IMR-90 (cell line): ENCODE measurements around the gene NFX1. TPM values are rescaled to one million over a fixed set of nuclear protein-coding genes. Genes with fewer than 3 reads are reported as not detected.

Experiments used
- ATAC-seq: fragments of 200-7000 bp; cut with Tn5 transposase; 2 replicates; pipeline ENCODE4 v1.9.1; 2020; ENCODE audit warnings: low read depth, mild to moderate bottlenecking, moderate library complexity
- BruUV-seq: library from RNA; stranded (reverse); fragments of 400-500 nt; replicated peaks from 2 replicates; lab custom pipeline; 2021; lab: Mats Ljungman, UMichigan
- CTCF ChIA-PET: fragments of 300-600 bp; formaldehyde crosslinking; extraction: SDS; loops from one replicate; lab custom pipeline; 2021; ENCODE audit warnings: antibody characterized with exemption; lab: Yijun Ruan, JAX
- POLR2A ChIA-PET: fragments of 300-600 bp; sonication (Branson Sonifier 250); formaldehyde crosslinking; loops from one replicate; lab custom pipeline; 2022; ENCODE audit warnings: antibody characterized with exemption; ENCODE audit not compliant: unreplicated experiment; lab: Charles Lee
- DNase-seq: peaks from one replicate; pipeline ENCODE4 v3.0.0; 2013
- H2AFZ ChIP-seq: replicated peaks from 2 replicates; pipeline ENCODE3; 2013; ENCODE audit warnings: low read length, mild to moderate bottlenecking; ENCODE audit not compliant: poor library complexity
- H2AK5ac ChIP-seq: 2 replicates; pipeline ENCODE4 v1.6.1; 2013; ENCODE audit warnings: low read depth, low read length, inconsistent platforms
- H2AK9ac ChIP-seq: replicated peaks from 2 replicates; pipeline ENCODE3; 2013; ENCODE audit warnings: mild to moderate bottlenecking, low read depth, low read length, moderate library complexity; ENCODE audit not compliant: poor library complexity
- H2BK120ac ChIP-seq: 2 replicates; pipeline ENCODE4 v1.6.1; 2013; ENCODE audit warnings: low read depth, low read length, inconsistent platforms
- H2BK15ac ChIP-seq: 3 replicates; pipeline ENCODE4 v1.6.1; 2013; ENCODE audit warnings: low read depth, low read length, inconsistent platforms
- H2BK20ac ChIP-seq: 2 replicates; pipeline ENCODE4 v1.6.1; 2013; ENCODE audit warnings: low read depth, mild to moderate bottlenecking, inconsistent platforms, low read length, moderate library complexity
- H2BK5ac ChIP-seq: 2 replicates; pipeline ENCODE4 v1.6.1; 2013; ENCODE audit warnings: mild to moderate bottlenecking, low read depth, low read length, inconsistent platforms; ENCODE audit not compliant: poor library complexity, severe bottlenecking
- H3K14ac ChIP-seq: replicated peaks from 2 replicates; pipeline ENCODE4 v1.6.1; 2013; ENCODE audit warnings: low read depth, low read length, inconsistent platforms
- H3K18ac ChIP-seq: 2 replicates; pipeline ENCODE4 v1.6.1; 2013; ENCODE audit warnings: low read depth, low read length, control low read depth
- H3K23ac ChIP-seq: 2 replicates; pipeline ENCODE4 v1.6.1; 2013; ENCODE audit warnings: low read depth, low read length, inconsistent platforms
- H3K27ac ChIP-seq: 2 replicates; pipeline ENCODE4 v1.5.1; 2013; ENCODE audit warnings: mild to moderate bottlenecking, control low read depth, low read length; ENCODE audit not compliant: insufficient read depth
- H3K27me3 ChIP-seq: 2 replicates; pipeline ENCODE4 v1.6.1; 2013; ENCODE audit warnings: low read length; ENCODE audit not compliant: control insufficient read depth, insufficient read depth
- H3K36me3 ChIP-seq: 2 replicates; pipeline ENCODE4 v1.6.1; 2013; ENCODE audit warnings: low read length, mixed read lengths; ENCODE audit not compliant: control insufficient read depth, insufficient read depth
- H3K4ac ChIP-seq: 2 replicates; pipeline ENCODE4 v1.6.1; 2013; ENCODE audit warnings: low read depth, low read length, inconsistent platforms
- H3K4me1 ChIP-seq: 2 replicates; pipeline ENCODE4 v1.6.1; 2013; ENCODE audit warnings: low read length, mixed read lengths; ENCODE audit not compliant: control insufficient read depth, insufficient read depth
- H3K4me2 ChIP-seq: 2 replicates; pipeline ENCODE4 v1.6.1; 2013; ENCODE audit warnings: low read depth, mild to moderate bottlenecking, control low read depth, low read length, moderate library complexity
- H3K4me3 ChIP-seq: 2 replicates; pipeline ENCODE4 v1.5.1; 2013; ENCODE audit warnings: low read depth, mild to moderate bottlenecking, control low read depth, low read length, moderate library complexity; ENCODE audit not compliant: insufficient read depth
- H3K56ac ChIP-seq: 2 replicates; pipeline ENCODE4 v1.6.1; 2013; ENCODE audit warnings: low read length, inconsistent platforms; ENCODE audit not compliant: insufficient read depth; ENCODE audit errors: extremely low read depth
- H3K79me1 ChIP-seq, 2 experiments: 2 replicates each; pipeline ENCODE4 v1.6.1; 2013; ENCODE audit warnings: low read length in 2 of 2, inconsistent platforms in 1 of 2, low read depth in 1 of 2
- H3K9ac ChIP-seq: 2 replicates; pipeline ENCODE4 v1.6.1; 2013; ENCODE audit warnings: low read depth, low read length, control low read depth
- H3K9me1 ChIP-seq: 2 replicates; pipeline ENCODE4 v1.6.1; 2013; ENCODE audit warnings: low read length, inconsistent platforms; ENCODE audit not compliant: insufficient read depth
- H3K9me3 ChIP-seq: 2 replicates; pipeline ENCODE4 v1.6.1; 2013; ENCODE audit warnings: low read length; ENCODE audit not compliant: control insufficient read depth, insufficient read depth
- H4K20me1 ChIP-seq: 2 replicates; pipeline ENCODE4 v1.6.1; 2013; ENCODE audit warnings: low read length, inconsistent platforms; ENCODE audit not compliant: insufficient read depth
- H4K5ac ChIP-seq: 2 replicates; pipeline ENCODE4 v1.6.1; 2013; ENCODE audit warnings: mild to moderate bottlenecking, low read depth, low read length, control low read depth
- H4K8ac ChIP-seq, 2 experiments: 2 replicates each; pipeline ENCODE4 v1.6.1; 2013; ENCODE audit warnings: low read depth in 2 of 2, low read length in 2 of 2, control low read depth in 1 of 2, inconsistent platforms in 1 of 2
- H4K91ac ChIP-seq: 2 replicates; pipeline ENCODE4 v1.6.1; 2013; ENCODE audit warnings: low read depth, low read length, inconsistent platforms; ENCODE audit not compliant: insufficient read depth
- BHLHE40 ChIP-seq: fragments of 150-350 bp; IDR thresholded peaks from 2 replicates; pipeline ENCODE4 v1.6.1; 2016; ENCODE audit warnings: mild to moderate bottlenecking, low read depth, low read length
- CHD1 ChIP-seq: IDR thresholded peaks from 2 replicates; pipeline ENCODE4 v1.6.1; 2012; ENCODE audit warnings: low read depth, low read length, improper control_type of control experiment
- MAFK ChIP-seq: IDR thresholded peaks from 2 replicates; pipeline ENCODE4 v1.6.1; 2012; ENCODE audit warnings: low read depth, low read length, improper control_type of control experiment
- MXI1 ChIP-seq: IDR thresholded peaks from 2 replicates; pipeline ENCODE4 v1.6.1; 2012; ENCODE audit warnings: low read depth, mild to moderate bottlenecking, low read length, moderate library complexity, borderline replicate concordance
- POLR2A ChIP-seq: IDR thresholded peaks from 2 replicates; pipeline ENCODE4 v1.6.1; 2012; ENCODE audit warnings: mild to moderate bottlenecking, low read depth, low read length
- RCOR1 ChIP-seq: IDR thresholded peaks from 2 replicates; pipeline ENCODE4 v1.6.1; 2012; ENCODE audit warnings: mild to moderate bottlenecking, low read length, improper control_type of control experiment; ENCODE audit not compliant: insufficient replicate concordance
- RFX5 ChIP-seq: IDR thresholded peaks from 2 replicates; pipeline ENCODE4 v1.8.0; 2012; ENCODE audit warnings: low read depth, mild to moderate bottlenecking, low read length, moderate library complexity
- SMC3 ChIP-seq: fragments of 150-350 bp; IDR thresholded peaks from 2 replicates; pipeline ENCODE4 v1.6.1; 2016; ENCODE audit warnings: low read depth, mild to moderate bottlenecking, antibody characterized with exemption, low read length, moderate library complexity
- WGBS, 2 experiments: methylation state at CpG; one replicate each; pipeline versions ENCODE4 v1.1.5 to v1.1.7; 2013; ENCODE audit warnings: missing lambda C conversion rate in 2 of 2; ENCODE audit not compliant: insufficient read length in 1 of 2; ENCODE audit errors: extremely low coverage in 2 of 2; 5-methylcytosine and 5-hydroxymethylcytosine counted together
- dilution Hi-C: fragments of 300-500 bp; cut with HindIII; formaldehyde crosslinking; loops from one replicate; pipeline ENCODE4 v1.14.3; 2018; ENCODE audit warnings: low sequenced_read_pairs; ENCODE audit not compliant: unreplicated experiment
- in situ Hi-C: fragments of 300-500 bp; cut with MboI; formaldehyde crosslinking; loops from 3 replicates; pipeline ENCODE4 v1.14.3; 2019; ENCODE audit warnings: low sequenced_read_pairs, inconsistent platforms, mixed read lengths
- intact Hi-C: fragments of 100-400 bp; cut with micrococcal nuclease; formaldehyde crosslinking; loops from 2 replicates; pipeline ENCODE4 v1.10.0; 2022
- polyA plus RNA-seq, 3 experiments: library from polyadenylated mRNA; depleted of rRNA; stranded (reverse); fragments of >200 nt; gene quantifications; 2 replicates each; pipeline ENCODE4 v1.2.3, GENCODE V29; 2012; ENCODE audit warnings: low replicate concordance in 1 of 3
- total RNA-seq: library from RNA; depleted of rRNA; stranded (reverse); fragments of >200 nt; gene quantifications from 2 replicates; pipeline ENCODE4 v1.2.3, GENCODE V29; 2012
- TF ChIP-seq, protein P1 (sequence below): fragments of 150-350 bp; IDR thresholded peaks from 2 replicates; pipeline ENCODE4 v1.6.1; 2016; ENCODE audit warnings: low read depth, mild to moderate bottlenecking, low read length, moderate library complexity, borderline replicate concordance

NFX1 gene
- total and polyA plus RNA-seq, 2 of the 4 experiments (the other 2 are of a cell fraction), result 27.0 to 36.0 TPM

DNA sequence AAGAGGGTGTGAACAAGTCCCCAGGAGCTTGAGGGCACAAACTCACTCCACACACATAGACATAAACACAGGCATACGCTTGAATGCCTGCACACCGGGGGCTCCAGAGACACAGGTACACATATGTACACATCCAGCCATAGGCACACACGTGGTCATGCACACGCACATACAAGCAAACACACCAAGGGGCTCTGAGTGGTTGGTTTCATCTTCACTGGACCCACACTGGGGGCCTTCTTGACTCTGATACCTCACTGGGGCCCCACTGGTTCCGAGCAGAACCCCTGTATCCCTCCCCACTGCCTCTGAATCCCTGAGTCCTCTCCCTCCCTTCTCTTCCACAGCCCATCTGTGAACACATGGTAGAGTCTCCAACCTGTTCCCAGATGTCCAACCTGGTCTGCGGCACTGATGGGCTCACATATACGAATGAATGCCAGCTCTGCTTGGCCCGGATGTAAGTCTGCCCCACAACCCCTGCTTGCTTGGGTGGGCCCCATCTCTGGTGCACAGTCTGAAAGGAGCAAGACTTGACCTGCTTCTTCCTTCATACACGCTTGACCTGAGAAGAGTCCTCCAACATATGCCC lies 44.0 kb upstream of the NFX1 start:
- Histone ChIP-seq H3K36me3 (no peaks in the 10 kb centered on the region), H3K14ac (no peak overlapping the region), H4K91ac (no peak overlapping the region; the same call in 1 of the 2 replicates), H3K4me3 (no peak overlapping the region), H3K9me1 (peaks cover 12% of the 10 kb centered on the region; the same call in 1 of the 2 replicates), H2BK5ac (no peak overlapping the region), H3K18ac (no peak overlapping the region), H2BK120ac (no peak overlapping the region), H4K20me1 (no peaks in the 10 kb centered on the region), H2AK5ac (no peak overlapping the region), H3K27me3 (no peaks in the 10 kb centered on the region), H4K8ac (no peak overlapping the region), H3K4ac (no peak overlapping the region), H4K5ac (no peak overlapping the region), H3K79me1 (no peaks in the 10 kb centered on the region), H3K4me1 (peaks cover 3% of the 10 kb centered on the region), H3K9ac (no peak overlapping the region), H3K9me3 (no peaks in the 10 kb centered on the region), H2BK20ac (no peak overlapping the region), H2AFZ (no peak overlapping the region), H2AK9ac (no peak overlapping the region), H3K4me2 (no peak overlapping the region), H3K27ac (no peak overlapping the region), H3K23ac (no peak overlapping the region), H3K56ac (no peak overlapping the region), H2BK15ac (no peak overlapping the region)
- TF ChIP-seq POLR2A (no peak), BHLHE40 (no peak), MAFK (no peak), RCOR1 (no peak), CHD1 (no peak), MXI1 (no peak), RFX5 (no peak), SMC3 (no peak)
- TF ChIP-seq, protein P1, sequence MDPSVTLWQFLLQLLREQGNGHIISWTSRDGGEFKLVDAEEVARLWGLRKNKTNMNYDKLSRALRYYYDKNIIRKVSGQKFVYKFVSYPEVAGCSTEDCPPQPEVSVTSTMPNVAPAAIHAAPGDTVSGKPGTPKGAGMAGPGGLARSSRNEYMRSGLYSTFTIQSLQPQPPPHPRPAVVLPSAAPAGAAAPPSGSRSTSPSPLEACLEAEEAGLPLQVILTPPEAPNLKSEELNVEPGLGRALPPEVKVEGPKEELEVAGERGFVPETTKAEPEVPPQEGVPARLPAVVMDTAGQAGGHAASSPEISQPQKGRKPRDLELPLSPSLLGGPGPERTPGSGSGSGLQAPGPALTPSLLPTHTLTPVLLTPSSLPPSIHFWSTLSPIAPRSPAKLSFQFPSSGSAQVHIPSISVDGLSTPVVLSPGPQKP, result no peak
- intact Hi-C loops, result no loop called here
- no peak for ATAC-seq
- ChIA-PET CTCF (no interaction called here), POLR2A (no interaction called here)
- 100% methylated on average over 4 of the region's 9 CpGs; no CpG with 5 or more reads in 1 of the 2 experiments for WGBS, 2 experiments
- dilution Hi-C loops, result no loop called here
- DNase-seq, result no peak
- BruUV-seq, result no TSS peak
- in situ Hi-C loops, result no loop called here
